IgD-negative memory B cell (primary cell): Measurements from ENCODE around the gene NRL. TPM values are rescaled to one million over a fixed set of nuclear protein-coding genes. Genes with fewer than 3 reads are reported as not detected.
A peak's percentile ranks its signal among the peaks of the same experiment; 100 is the strongest.

Source experiments
- H3K27ac Mint-ChIP-seq, 3 donors: one replicate each; pipeline ENCODE4 v1.8.0; 2020 to 2022; ENCODE audit warnings: mild to moderate bottlenecking in 3 of 3, mixed read lengths in 3 of 3, moderate library complexity in 1 of 3
- H3K27me3 Mint-ChIP-seq: one replicate; pipeline ENCODE4 v1.8.0; 2021; ENCODE audit warnings: mixed read lengths
- H3K36me3 Mint-ChIP-seq: one replicate; pipeline ENCODE4 v1.8.0; 2020; ENCODE audit warnings: mild to moderate bottlenecking, mixed read lengths
- H3K4me1 Mint-ChIP-seq, 3 donors: one replicate each; pipeline ENCODE4 v1.8.0; 2020 to 2022; ENCODE audit warnings: mixed read lengths in 3 of 3, mild to moderate bottlenecking in 1 of 3
- H3K4me3 Mint-ChIP-seq, 4 donors: one replicate each; pipeline ENCODE4 v1.8.0; 2020 to 2022; ENCODE audit warnings: mild to moderate bottlenecking in 4 of 4, mixed read lengths in 4 of 4, moderate library complexity in 3 of 4
- H3K9me3 Mint-ChIP-seq, 3 donors: one replicate each; pipeline ENCODE4 v1.8.0; 2020 to 2021; ENCODE audit warnings: mixed read lengths in 3 of 3, mild to moderate bottlenecking in 1 of 3
- polyA plus RNA-seq: library from polyadenylated mRNA; unstranded; fragments of 300-500 nt; fragmentation: Illumina TruSeq; gene quantifications from one replicate; pipeline ENCODE4 v1.2.3, GENCODE V29; 2021

Gene NRL
- polyA plus RNA-seq, 1 donor from 2014 or later: 2.6 TPM

GRCh38 chr14:24136684-24137528, 22.2 kb upstream of the NRL start:
- Mint-ChIP-seq H3K9me3 (no peaks in the 10 kb centered on the region), H3K36me3 (peaks cover 3% of the 10 kb centered on the region)

GRCh38 chr14:24135834-24136683, 21.3 kb upstream of the NRL start, which contains the start of gene PSME1:
Gene PSME1, plus strand, starts transcription at chr14:24136194. Its CDS starts 69 bp downstream, at chr14:24136263.
- Mint-ChIP-seq H3K27ac (peak within 1 kb of the TSS; percentile 78 to 98 (median 95)), H3K27me3 (no peaks in the 10 kb centered on the region), H3K4me3 (peak within 1 kb of the TSS; percentile 90 to 98 (median 96)), H3K9me3 (no peaks in the 10 kb centered on the region), H3K4me1 (peaks cover 20 to 43% (median 26%) of the 10 kb centered on the region in 3 donors), H3K36me3 (peaks cover 3% of the 10 kb centered on the region)

More at GRCh38 chr14:24136684-24137528, 22.2 kb upstream of the NRL start:
- Mint-ChIP-seq H3K4me3 (peak overlapping the region; percentile 88 to 98 (median 95)), H3K27me3 (no peaks in the 10 kb centered on the region), H3K4me1 (peaks cover 26 to 43% (median 26%) of the 10 kb centered on the region in 3 donors), H3K27ac (peak overlapping the region; percentile 78 to 98 (median 95))

DNA sequence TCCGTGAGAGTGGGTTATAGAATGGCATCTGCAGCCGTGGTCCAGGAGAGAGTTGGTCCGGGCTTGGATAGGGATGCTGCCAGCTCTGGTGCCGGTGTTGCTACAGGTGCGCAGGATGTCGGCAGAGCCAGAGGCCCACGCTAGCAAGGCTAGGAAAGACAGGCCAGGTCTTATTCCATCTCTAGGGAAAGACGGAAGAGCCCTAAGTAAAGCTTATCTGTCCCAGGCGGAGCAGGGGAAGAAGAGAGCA, 20.8 kb upstream of the NRL start:
- H3K36me3 Mint-ChIP-seq: peaks cover 3% of the 10 kb centered on the region
- H3K9me3 Mint-ChIP-seq: no peaks in the 10 kb centered on the region
- H3K27ac Mint-ChIP-seq: peak overlapping the region; percentile 78 to 97 (median 93)
- H3K4me1 Mint-ChIP-seq: peaks cover 23 to 44% (median 23%) of the 10 kb centered on the region in 3 donors
- H3K4me3 Mint-ChIP-seq: peak overlapping the region; percentile 90 to 98 (median 96)
- no peaks in the 10 kb centered on the region for H3K27me3 Mint-ChIP-seq

DNA sequence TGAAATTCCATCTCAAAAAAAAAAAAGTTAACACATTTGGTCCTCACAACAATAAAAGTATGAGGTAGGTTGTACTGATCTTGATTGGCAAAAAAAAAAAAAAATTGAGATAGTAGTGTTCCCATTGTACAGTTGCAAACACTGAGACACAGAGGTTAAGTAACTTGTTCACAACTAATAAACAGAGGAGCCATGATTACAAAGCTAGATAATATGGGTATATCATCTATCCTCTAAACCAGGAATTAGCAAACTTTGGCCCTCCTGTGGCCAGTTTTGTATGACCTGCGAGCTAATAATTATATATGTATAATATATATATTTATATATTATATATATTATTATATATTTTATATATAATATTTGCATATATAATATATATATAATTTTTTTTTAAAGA, 19.0 kb upstream of the NRL start:
- H3K4me1 Mint-ChIP-seq: peaks cover 17 to 32% (median 19%) of the 10 kb centered on the region in 3 donors
- H3K27me3 Mint-ChIP-seq: no peaks in the 10 kb centered on the region
- H3K9me3 Mint-ChIP-seq: no peaks in the 10 kb centered on the region
- H3K4me3 Mint-ChIP-seq: no peak overlapping the region
- H3K27ac Mint-ChIP-seq: no peak overlapping the region
- H3K36me3 Mint-ChIP-seq: peaks cover 5% of the 10 kb centered on the region

DNA sequence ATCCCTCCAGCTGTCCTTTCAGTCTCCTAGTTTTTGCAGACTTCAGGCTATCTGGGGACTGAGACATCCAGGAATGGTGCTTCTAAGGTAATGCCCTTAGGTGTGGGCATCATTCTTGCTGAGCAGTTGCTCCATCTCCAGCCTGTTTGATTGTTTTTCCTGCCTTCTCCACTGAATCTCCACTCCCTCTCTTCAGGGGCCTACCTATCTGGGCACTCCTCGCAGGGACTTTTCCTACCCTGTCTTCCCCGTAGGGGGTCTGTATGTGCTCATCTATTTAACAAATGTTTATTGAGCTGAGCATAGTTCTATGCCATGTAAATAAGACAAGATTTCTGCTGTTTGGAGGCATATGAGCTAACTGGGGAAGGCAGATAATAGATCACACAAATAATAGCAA, 18.2 kb upstream of the NRL start:
- Mint-ChIP-seq H3K4me3 (peak overlapping the region in 1 of 4 donors; percentile 66), H3K27me3 (no peaks in the 10 kb centered on the region), H3K27ac (peak overlapping the region in 1 of 3 donors; percentile 90), H3K36me3 (peaks cover 3% of the 10 kb centered on the region), H3K9me3 (no peaks in the 10 kb centered on the region), H3K4me1 (peaks cover 15 to 29% (median 20%) of the 10 kb centered on the region in 3 donors)

- Mint-ChIP-seq H3K36me3 (peaks cover 3% of the 10 kb centered on the region), H3K4me3 (peak overlapping the region in 1 of 4 donors; percentile 82), H3K27ac (peak overlapping the region in 1 of 3 donors; percentile 90), H3K4me1 (peaks cover 17 to 33% (median 26%) of the 10 kb centered on the region in 3 donors), H3K9me3 (no peaks in the 10 kb centered on the region), H3K27me3 (no peaks in the 10 kb centered on the region)
These were observed 17.4 kb upstream of the NRL start for GRCh38 chr14:24132061-24132685.

- Mint-ChIP-seq H3K4me3 (no peak overlapping the region), H3K36me3 (peaks cover 3% of the 10 kb centered on the region), H3K27me3 (no peaks in the 10 kb centered on the region), H3K27ac (no peak overlapping the region), H3K9me3 (no peaks in the 10 kb centered on the region), H3K4me1 (peaks cover 10 to 30% (median 26%) of the 10 kb centered on the region in 3 donors)
These were observed 16.8 kb upstream of the NRL start for GRCh38 chr14:24131549-24131966.

- Mint-ChIP-seq H3K9me3 (no peaks in the 10 kb centered on the region), H3K4me1 (peaks cover 9 to 30% (median 26%) of the 10 kb centered on the region in 3 donors), H3K4me3 (peak overlapping the region in 1 of 4 donors; percentile 46), H3K36me3 (peaks cover 3% of the 10 kb centered on the region), H3K27me3 (no peaks in the 10 kb centered on the region), H3K27ac (peak overlapping the region in 1 of 3 donors; percentile 19)
These were observed 16.2 kb upstream of the NRL start for GRCh38 chr14:24130717-24131548.

DNA sequence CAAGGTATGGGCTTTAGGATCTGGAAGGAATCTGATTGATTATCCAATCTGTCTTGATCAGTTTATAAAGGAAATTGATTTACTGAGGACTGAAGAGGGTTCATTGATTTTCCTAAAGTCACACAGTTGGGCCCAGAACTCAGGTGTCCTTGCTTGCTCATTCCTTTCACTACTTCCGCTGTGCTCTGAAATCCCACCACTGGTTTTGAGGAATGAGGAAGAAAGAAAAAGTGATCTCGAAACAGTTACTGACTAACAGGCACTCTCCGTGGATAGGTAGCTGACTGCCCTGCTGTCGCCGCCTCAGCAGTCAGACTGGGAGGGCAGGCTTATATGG, 15.6 kb upstream of the NRL start, which contains the start of gene FITM1:
TSS of gene FITM1 (plus strand) at position 280 of the 337 bp plus-strand sequence. CDS start 905 bp downstream, outside the sequence.
- Mint-ChIP-seq H3K36me3 (peaks cover 3% of the 10 kb centered on the region), H3K27me3 (no peaks in the 10 kb centered on the region), H3K27ac (peak within 1 kb of the TSS in 1 of 3 donors; percentile 19), H3K9me3 (no peaks in the 10 kb centered on the region), H3K4me1 (peaks cover 9 to 30% (median 24%) of the 10 kb centered on the region in 3 donors), H3K4me3 (peak within 1 kb of the TSS in 1 of 4 donors; percentile 46)

DNA sequence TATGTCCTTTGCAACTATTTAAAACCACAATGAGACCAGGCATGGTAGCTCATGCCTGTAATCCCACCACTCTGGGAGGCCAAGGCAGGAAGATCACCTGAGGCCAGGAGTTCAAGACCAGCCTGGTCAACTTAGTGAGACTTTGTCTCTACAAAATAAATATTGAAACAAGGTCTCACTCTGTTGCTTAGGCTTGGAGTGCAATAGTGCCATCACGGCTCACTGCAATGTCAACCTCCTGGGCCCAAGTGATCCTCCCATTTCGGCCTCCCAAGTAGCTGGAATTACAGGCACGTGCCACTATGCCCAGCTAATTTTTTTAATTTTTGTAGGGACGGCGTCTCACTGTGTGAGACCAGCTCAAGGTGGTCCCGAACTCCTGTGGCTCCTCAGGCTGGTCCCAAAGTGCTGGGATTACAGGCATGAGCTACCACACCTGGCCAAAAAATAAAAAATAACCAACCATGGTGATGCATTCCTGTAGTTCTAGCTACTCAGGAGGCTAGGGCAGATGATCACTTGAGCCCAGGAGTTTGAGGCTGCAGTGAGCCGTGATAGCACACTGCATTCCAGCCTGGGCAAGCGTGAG, 14.8 kb upstream of the NRL start:
- H3K9me3 Mint-ChIP-seq: no peaks in the 10 kb centered on the region
- H3K36me3 Mint-ChIP-seq: peaks cover 5% of the 10 kb centered on the region
- H3K27me3 Mint-ChIP-seq: no peaks in the 10 kb centered on the region
- H3K4me1 Mint-ChIP-seq: peaks cover 11 to 30% (median 25%) of the 10 kb centered on the region in 3 donors
- H3K4me3 Mint-ChIP-seq: no peak overlapping the region
- H3K27ac Mint-ChIP-seq: no peak overlapping the region

GRCh38 chr14:24127673-24128072, 12.9 kb upstream of the NRL start:
- peaks cover 5% of the 10 kb centered on the region for H3K36me3 Mint-ChIP-seq
- peaks cover 18 to 43% (median 34%) of the 10 kb centered on the region in 3 donors for H3K4me1 Mint-ChIP-seq
- no peaks in the 10 kb centered on the region for H3K27me3 Mint-ChIP-seq
- no peaks in the 10 kb centered on the region for H3K9me3 Mint-ChIP-seq
- H3K4me3 Mint-ChIP-seq: peak overlapping the region in 1 of 4 donors; percentile 63
- H3K27ac Mint-ChIP-seq: peak overlapping the region in 1 of 3 donors; percentile 60

DNA sequence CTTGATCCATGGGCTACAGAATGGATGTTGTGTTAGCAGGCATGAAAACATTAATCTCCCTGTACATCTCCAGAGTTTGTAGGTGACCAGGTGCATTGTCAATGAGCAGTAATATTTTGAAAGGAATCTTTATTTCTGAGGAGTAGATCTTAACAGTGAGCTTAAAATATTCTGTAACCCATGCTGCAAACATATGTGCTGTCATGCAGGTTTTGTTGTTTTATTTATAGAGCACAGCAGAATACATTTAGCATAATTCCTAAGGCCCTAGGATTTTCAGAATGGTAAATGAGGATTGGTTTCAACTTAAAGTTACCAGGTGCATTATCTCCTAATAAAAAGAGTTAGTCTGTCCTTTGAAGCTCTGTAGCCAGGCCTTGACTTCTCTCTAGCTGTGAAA, 12.2 kb upstream of the NRL start:
- no peaks in the 10 kb centered on the region for H3K27me3 Mint-ChIP-seq
- H3K27ac Mint-ChIP-seq: peak overlapping the region in 1 of 3 donors; percentile 60
- peaks cover 20 to 41% (median 35%) of the 10 kb centered on the region in 3 donors for H3K4me1 Mint-ChIP-seq
- H3K36me3 Mint-ChIP-seq: peaks cover 5% of the 10 kb centered on the region
- no peaks in the 10 kb centered on the region for H3K9me3 Mint-ChIP-seq
- H3K4me3 Mint-ChIP-seq: no peak overlapping the region

GRCh38 chr14:24123424-24124417, 9.0 kb upstream of the NRL start:
- Mint-ChIP-seq H3K27ac (peak overlapping the region; percentile 74 to 98 (median 81)), H3K4me1 (peaks cover 20 to 40% (median 36%) of the 10 kb centered on the region in 3 donors), H3K27me3 (no peaks in the 10 kb centered on the region), H3K9me3 (no peaks in the 10 kb centered on the region), H3K36me3 (peaks cover 4% of the 10 kb centered on the region), H3K4me3 (peak overlapping the region; percentile 31 to 75 (median 54))
